Measurements from ENCODE around the gene HTRA1.

HTRA1 gene

GRCh38 chr10:122474131-122474818, 12.9 kb downstream of the HTRA1 start:
- DNase-seq (ENCODE audit: low spot score), result no peak

- DNase-seq (ENCODE audit: low spot score), result no peak
Observed at GRCh38 chr10:122475100-122475499, 13.7 kb downstream of the HTRA1 start.

- peak; percentile 50 for DNase-seq (ENCODE audit: low spot score)
Observed at GRCh38 chr10:122475591-122476332, 14.4 kb downstream of the HTRA1 start.

GRCh38 chr10:122476333-122476695, 15.0 kb downstream of the HTRA1 start:
- no peak for DNase-seq (ENCODE audit: low spot score)

- DNase-seq (ENCODE audit: low spot score), result no peak
Observed at GRCh38 chr10:122477436-122477835, 16.1 kb downstream of the HTRA1 start.

- DNase-seq (ENCODE audit: low spot score), result no peak
Observed at GRCh38 chr10:122478971-122479370, 17.6 kb downstream of the HTRA1 start.

GRCh38 chr10:122480146-122480833, 18.9 kb downstream of the HTRA1 start:
- no peak for DNase-seq (ENCODE audit: low spot score)

GRCh38 chr10:122481296-122482056, 20.1 kb downstream of the HTRA1 start:
- no peak for DNase-seq (ENCODE audit: low spot score)

- no peak for DNase-seq (ENCODE audit: low spot score)
Observed at GRCh38 chr10:122484276-122485060, 23.1 kb downstream of the HTRA1 start.

GRCh38 chr10:122485670-122486069, 24.3 kb downstream of the HTRA1 start:
- no peak for DNase-seq (ENCODE audit: low spot score)

- DNase-seq (ENCODE audit: low spot score), result no peak
Observed at GRCh38 chr10:122486406-122487080, 25.2 kb downstream of the HTRA1 start.

- no peak for DNase-seq (ENCODE audit: low spot score)
Observed at GRCh38 chr10:122487174-122487765, 25.9 kb downstream of the HTRA1 start.

GRCh38 chr10:122490268-122490667, 28.9 kb downstream of the HTRA1 start:
- DNase-seq (ENCODE audit: low spot score), result no peak

GRCh38 chr10:122490786-122491680, 29.7 kb downstream of the HTRA1 start:
- DNase-seq (ENCODE audit: low spot score), result no peak

- DNase-seq (ENCODE audit: low spot score), result no peak
Observed at GRCh38 chr10:122492006-122492405, 30.7 kb downstream of the HTRA1 start.

- no peak for DNase-seq (ENCODE audit: low spot score)
Observed at GRCh38 chr10:122492999-122493481, 31.7 kb downstream of the HTRA1 start.

- DNase-seq (ENCODE audit: low spot score), result no peak
Observed at GRCh38 chr10:122493761-122494160, 32.4 kb downstream of the HTRA1 start.

- no peak for DNase-seq (ENCODE audit: low spot score)
Observed at GRCh38 chr10:122494173-122494820, 32.9 kb downstream of the HTRA1 start.

GRCh38 chr10:122494833-122495232, 33.5 kb downstream of the HTRA1 start:
- DNase-seq (ENCODE audit: low spot score), result no peak

Measured in iPS-NIHi11 (cell line).